Activated T-cell treated with anti-CD3 and anti-CD28 coated beads, Interleukin-2, amount 50 U/mL, for 48 hours (primary cell): ENCODE measurements around the gene CLIC3.

ENCODE experiments used
- DNase-seq, 2 experiments: peaks; one replicate each; pipeline ENCODE4 v3.0.0-alpha.2; 2020

The CLIC3 gene

DNA sequence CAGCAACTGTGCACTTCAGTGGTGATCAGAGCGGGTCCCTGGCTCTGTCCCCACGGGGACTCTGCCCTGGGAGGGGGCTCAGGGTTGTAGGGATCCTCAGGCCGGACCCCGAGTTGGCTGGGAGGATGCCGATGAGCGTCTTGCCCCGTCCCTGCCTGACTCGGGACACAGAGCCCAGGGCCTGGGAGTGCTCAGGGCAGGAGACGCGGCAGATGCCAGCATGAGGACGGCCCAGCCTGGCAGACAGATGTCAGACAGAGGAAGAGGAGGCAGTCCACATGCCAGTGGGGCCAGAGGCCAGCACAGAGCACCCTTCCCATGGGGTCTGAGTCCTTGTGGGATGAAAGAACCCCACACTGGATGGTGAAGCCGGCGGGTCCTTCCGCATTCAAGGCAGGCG is 33.0 kb downstream of the CLIC3 start:
- DNase-seq = no peak

DNA sequence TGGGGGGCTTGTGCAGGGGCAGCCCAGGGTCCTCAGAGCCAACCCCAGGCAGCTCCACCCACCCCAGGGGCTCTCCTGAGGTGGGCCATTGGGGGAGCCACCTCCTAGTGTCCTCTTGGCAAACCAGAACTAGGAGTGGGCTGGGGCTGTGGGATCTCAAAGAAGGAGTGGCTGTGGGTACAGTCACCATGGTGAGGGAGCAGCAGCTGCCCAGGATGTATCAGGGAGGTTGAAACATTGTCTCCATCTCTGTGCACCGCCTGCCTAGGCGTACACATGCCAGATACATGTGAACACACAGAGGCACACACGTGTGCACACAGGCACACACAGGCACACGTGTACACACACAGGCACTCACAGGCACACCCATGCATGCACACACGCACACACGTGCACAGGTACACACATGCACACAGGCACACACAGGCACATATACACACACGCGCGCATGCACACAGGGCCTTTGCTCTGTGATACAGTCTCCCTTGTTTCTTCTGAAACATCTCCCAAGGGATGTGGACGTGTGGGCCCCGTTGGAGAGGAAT is 33.6 kb downstream of the CLIC3 start:
- DNase-seq = no peak

DNA sequence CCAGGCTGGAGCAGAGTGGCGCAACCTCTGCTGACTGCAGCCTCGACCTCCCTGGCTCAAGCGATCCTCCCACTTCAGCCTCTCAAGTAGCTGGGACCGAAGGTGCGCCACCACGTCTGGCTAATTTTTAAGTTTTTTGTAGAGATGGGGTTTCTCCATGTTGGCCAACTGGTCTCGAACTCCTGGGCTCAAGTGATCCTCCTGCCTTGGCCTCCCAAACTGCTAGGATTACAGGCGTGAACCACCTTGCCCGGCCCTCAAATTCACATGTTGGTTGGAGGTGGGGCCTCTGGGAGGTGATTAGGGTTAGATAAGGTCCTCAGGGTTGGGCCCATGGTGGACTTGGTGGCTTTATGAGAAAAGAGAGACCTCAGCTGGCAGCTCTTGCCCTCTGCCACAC is 34.2 kb downstream of the CLIC3 start:
- no peak for DNase-seq

DNA sequence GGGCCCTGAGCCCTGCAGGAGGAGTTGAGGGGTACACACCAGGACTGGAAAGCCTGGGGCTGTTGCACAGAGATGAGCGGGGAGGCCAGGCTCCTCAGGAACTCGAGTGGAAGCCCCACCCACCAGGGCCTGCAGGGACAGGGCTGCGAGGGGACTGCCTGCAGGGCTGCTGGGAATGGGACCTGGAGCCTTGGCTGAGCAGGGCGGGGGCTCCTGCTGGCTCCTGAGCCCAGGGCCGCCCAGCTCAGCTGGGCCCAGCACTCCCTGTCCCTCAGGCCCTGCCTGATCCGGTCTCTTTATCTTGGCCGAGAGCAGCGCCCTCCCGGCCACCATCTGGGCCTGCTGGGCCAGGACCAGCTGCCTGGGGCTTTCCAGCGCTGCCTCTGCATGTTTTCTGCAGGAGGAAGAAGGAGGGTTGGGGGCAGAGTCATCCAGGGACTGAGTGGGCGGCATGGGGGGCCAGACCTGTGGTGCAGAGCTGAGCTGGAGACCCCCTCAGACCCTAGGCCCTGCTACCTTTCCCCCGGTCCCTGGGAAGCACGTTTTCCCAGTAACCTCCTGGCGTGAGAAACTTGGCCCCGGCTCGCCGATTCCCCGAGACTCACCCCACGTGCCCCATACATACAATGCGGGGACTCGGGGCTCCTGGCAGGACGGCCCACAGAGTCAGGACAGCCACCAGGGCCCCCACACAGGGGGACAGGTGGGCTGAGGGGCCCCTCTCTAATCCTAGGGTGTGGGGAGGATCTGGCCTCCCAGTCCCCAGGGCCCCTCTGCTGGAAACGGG is 34.9 kb downstream of the CLIC3 start:
- DNase-seq = no peak

DNA sequence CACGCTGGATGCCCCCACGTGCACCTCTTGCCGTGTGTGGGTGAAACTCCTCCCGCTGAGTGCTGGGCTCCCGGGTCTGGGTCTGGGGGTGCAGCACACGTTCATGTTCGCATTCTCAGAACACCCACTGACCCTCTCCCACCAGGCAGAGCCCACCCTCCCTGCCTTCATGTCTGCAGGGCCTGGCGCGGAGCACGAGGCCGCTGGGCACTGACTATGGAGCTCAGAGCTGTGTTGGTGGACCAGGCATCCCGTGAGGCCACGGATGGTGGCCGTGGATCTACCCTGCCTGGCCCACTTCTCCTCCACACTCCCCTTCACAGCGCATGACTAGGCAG is 35.5 kb downstream of the CLIC3 start:
- no peak for DNase-seq

DNA sequence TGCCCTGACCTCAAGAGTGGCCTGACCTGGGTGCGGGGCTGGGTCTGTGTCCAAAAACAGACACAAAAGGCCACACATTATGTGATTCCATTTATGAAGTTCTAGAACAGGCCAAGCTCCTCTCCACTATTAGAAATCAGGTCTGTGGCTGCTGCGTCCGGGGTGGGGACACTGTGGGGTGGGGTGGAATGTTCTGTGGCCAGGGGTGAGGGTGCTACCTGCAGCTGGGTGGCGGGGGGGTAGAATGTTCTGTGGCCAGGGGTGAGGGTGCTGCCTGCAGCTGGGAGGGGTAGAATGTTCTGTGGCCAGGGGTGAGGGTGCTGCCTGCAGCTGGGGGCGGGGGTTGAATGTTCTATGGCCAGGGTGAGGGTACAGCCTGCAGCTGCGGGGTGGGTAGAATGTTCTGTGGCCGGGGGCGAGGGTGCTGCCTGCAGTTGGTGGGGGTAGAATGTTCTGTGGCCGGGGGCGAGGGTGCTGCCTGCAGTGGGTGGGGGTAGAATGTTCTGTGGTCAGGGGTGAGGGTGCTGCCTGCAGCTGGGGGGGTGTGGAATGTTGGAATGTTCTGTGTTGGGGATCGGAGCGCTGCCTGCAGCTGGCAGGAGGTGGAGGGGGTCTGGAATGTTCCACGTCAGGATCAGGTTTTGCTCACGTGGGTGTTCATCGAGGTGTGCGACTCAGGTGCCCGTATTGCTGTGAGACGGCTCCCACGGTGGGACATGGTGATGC is 36.0 kb downstream of the CLIC3 start:
- no peak for DNase-seq

DNA sequence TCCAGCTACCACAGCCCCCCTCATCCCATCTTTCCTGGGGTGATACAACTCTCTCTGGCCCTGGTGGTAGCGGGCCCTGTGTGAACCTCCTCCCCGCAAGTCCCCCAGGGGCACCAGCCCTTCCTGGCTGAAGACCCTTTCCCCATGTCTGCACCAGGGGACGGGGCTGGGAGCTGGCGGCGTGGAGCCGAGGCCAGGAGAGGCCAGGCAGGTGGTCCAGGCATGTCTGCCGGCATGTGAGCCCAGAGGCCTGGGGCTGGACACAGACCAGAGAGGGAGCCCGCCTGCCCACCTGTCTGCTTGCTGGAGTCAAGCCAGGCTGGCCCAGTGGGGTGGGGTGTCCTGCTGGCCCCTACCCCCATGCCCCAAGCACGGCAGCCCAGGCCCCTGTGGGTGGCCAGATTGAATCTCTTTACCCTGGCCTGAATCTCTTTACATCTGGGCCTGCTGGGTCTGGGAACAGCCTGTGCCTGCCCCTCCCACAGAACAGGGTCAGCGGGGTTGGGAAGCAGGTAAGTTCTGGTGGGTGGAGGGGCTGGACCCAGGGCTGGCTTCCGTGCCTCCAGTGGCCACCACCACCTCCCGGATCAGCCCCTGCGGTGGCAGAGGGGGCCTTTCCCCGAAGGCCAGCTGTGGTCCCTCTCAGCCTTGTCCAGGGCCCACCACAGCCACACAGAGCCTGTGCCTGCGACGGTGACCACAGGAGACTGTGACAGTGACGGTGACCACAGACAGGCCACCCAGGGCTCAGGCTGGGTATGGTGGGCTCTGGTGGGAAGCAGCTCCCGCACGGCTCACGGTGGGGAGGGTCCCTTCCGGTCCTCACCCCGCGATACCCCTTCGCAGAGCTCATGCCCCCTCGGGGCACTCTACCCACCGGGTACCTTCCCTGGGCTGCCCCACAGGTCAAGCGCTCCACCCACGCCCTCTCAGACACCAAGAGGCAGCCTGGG is 37.2 kb downstream of the CLIC3 start:
- DNase-seq = no peak

DNA sequence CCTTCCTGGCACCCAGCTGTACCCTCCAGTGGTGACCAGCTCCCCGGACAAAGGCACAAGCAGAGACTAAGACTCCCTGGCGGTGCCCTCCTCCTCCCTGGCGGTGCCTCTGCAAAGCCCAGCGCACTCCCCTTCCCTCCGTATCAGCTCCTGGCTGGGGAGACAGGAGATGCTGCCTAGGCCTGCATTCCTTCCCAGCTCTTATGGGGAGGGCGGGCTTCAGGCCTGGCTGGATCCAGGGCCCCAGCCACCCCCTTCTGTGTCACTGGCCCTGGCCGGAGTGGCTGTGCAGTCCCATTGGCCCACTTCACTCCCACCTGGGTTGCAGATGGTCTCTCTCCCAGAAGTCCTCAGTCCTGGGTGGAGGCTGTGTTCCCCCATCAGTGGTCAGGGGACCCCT is 37.9 kb downstream of the CLIC3 start:
- DNase-seq = no peak

DNA sequence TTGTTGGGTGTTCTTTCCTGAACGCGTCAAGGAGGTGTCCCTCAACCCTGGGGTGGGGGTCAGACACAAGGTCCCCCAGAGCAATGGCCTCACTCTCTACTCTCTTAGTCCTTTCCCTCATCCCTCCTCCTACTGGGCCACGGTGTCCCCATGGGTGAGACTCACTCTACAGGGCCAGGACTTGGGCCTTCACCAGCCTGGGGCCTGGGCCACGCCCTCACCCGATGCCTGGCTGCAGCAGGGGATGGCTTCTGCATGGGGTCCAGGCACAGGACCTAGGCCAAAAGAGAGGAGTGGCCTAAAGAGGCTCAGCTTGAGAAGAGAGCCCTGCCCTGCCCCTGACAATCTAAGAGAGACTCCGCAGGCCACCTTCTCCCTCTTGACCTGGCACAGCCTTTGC is 38.5 kb downstream of the CLIC3 start:
- no peak for DNase-seq

DNA sequence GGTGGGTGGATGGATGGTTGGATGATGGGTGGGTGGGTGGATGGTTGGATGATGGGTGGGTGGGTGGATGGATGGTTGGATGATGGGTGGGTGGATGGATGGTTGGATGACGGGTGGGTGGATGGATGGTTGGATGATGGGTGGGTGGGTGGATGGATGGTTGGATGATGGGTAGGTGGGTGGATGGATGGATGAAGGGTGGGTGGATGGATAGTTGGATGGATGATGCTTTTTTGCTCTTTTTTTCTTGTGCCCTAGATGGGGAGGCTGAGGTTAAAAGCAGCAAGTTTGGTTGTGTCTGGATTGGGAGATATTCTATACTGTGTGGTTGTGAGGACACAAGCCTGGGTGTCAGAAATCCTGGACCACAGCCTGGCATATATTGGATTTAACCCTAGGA is 38.9 kb downstream of the CLIC3 start:
- no peak for DNase-seq

DNA sequence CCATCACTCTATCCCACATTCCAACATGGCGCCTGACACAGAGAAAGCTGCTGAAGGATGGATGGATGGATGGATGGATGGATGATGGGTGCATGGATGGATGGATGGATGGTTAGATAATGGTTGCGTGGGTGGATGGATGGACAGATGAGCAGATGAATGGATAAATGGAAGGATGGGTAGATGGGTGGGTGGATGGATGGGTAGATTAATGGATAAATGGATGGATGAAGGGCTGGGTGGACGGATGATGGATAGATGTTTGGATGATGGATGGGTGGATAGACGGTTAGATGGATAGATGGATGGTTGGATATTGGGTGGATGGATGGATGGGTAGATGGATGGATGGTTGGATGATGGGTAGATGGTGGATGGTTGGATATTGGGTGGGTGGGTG is 39.8 kb downstream of the CLIC3 start:
- DNase-seq = no peak

DNA sequence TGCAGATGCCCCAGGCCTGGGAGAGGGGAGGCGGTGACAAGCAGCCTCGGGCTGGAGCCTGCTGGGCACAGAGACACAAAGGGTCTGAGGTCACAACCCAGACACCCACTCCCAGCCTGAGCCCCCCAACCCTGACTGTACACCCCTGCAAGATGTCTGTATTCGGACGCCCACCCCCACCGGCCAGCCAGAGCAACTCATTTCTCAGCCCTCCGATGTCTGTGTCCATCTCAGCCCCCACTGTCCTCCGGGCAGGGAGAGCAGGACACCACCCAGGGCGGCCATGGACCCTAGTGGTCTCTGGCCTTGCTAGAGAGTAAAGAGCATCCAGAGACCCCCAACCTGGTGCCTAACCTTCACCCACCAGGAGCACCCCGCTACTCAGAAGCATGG is 40.4 kb downstream of the CLIC3 start:
- DNase-seq = no peak

DNA sequence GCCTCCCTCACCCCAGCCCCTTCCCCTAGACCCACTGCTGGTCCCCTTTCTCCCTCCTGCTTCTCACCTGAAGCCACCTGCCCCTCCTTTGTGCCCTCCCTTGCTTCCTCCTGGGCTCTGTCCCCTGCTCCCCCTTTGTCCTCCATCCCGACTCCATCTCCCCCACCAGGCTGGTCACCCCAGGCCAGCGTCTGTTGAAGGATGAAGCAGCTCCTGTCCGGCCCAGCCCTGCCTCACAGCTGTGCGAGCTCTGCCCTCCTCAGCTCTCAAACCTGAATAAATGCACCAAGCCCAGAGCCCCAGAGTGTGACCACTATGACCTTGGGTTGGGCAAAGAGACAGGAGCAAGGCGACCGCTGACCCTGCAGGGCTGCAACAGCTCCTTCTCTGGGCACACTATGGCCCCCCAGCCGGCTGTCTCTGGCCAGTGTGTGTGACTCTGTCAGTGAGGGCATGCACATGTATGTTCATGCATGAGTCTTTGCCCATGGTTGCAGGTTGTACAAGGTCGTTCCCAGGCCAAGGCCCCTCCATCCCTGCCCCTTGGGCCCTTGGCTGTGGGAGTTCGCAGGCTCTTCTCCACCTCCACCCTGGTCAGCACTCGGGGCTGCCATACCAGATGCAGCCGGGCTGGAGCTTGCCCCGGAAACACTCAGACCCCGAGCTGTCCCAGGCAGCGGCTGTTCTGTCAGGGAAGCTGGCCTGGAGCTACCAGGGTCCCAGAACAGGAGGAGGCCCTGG is 41.0 kb downstream of the CLIC3 start:
- no peak for DNase-seq

DNA sequence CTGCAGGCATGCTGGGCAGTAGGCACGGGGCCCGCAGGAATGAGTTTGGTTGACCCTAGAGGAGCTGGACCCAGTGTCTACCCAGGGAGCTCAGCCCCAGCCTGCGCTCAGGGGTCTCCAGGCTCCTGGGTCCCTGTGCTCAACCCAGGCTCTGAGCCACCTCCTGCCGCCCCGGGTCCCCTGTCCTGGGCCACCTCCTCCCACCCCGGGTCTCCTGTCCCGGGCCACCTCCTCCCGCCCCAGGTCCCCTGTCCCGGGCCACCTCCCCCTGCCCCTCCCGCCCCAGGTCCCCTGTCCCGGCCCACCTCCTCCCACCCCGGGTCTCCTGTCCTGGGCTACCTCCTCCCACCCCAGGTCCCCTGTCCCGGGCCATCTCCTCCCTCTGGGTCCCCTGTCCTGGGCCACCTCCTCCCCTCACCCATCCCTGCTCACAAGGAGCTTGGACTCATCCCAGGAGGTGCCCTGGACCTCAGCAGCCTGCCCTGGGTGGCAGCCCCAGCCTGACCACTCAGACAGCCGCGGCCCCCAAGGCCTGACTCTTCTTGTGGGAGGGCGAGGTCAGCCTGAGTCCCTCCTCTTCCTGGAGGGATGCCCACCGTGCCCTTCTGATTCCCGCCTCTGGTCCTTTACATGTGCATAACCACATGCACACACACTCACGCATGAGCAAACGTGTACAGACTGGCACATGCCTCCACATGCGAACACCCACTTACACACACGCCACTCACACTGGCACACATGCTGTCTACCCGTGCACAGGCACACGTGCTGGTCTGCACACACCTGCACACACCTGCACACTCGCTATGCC is 41.9 kb downstream of the CLIC3 start:
- no peak for DNase-seq

DNA sequence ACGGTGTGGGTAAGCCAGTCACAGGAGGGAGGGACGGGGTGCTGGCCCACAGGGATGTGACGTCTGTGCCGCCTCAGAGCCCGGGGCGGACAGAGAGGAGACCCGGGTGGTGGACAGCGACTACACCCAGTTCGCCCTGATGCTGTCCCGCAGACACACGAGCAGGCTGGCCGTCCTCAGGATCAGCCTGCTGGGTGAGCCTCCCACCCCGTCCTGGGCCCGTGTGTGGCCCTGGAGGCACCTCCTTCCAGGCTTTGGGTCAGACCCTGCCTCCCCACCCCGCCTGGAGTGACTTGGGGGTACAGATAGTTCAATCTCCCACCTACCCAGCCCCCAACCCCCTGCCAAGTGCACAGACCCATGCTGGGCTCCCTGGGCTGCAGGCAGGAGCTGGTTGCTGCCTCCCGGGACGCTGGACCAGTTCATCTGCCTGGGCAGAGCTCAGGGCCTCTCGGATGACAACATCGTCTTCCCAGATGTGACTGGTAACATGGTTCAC is 42.5 kb downstream of the CLIC3 start:
- no peak for DNase-seq

DNA sequence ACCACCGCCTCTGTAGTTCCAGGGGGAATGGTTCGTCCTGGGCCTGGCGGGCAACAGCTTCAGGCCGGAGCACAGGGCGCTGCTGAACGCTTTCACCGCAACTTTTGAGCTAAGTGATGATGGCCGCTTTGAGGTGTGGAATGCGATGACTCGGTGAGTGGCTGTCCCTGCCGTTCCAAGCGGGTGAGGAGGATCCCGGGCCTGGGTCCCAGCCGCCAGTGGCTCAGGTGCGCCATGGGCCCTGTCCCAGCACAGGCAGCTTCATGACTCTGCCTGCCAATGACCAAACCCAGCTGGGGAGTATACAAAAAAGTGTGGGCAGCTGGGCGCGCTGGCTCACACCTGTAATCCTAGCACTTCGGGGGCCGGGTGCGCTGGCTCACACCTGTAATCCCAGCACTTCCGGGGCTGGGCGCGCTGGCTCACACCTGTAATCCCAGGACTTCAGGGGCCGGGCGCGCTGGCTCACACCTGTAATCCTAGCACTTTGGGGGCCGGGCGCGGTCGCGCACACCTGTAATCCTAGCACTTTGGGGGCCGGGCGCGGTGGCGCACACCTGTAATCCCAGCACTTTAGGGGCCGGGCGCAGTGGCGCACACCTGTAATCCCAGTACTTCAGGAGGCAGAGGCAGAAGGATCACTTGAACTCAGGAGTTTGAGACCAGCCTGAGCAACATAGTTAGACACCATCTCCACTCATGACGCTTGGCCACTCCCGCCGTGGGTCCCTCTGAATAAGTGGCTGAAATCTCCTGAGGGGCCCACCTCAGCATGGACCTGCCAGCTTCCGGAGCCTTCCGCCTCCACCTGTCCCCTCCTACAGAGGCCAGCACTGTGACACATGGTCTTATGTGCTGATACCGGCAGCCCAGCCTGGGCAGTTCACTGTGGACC is 43.2 kb downstream of the CLIC3 start:
- DNase-seq = no peak

DNA sequence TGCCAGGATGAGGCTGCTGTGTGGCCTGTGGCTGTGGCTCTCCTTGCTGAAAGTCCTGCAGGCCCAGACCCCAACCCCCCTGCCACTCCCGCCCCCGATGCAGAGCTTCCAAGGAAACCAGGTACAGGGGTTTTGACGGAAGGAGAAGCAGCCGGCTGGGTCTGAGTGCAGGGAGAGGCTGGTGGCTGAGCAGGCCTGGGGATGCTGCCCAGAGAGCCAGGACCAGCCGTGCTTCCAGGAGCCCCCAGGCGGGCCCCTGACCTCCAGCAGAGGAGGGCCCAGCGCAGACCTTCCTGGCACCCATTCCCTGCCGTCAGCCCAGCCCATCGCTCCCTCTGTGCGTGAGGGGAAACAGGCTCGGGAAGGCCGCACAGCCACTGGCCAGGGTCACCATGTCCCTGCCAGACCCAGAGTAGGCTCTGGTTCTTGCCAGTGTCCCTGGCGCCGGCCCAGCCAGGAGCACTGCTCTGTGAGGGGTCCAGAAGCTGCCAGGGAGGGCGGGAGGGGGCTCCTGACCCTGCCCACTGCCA is 44.0 kb downstream of the CLIC3 start:
- no peak for DNase-seq

DNA sequence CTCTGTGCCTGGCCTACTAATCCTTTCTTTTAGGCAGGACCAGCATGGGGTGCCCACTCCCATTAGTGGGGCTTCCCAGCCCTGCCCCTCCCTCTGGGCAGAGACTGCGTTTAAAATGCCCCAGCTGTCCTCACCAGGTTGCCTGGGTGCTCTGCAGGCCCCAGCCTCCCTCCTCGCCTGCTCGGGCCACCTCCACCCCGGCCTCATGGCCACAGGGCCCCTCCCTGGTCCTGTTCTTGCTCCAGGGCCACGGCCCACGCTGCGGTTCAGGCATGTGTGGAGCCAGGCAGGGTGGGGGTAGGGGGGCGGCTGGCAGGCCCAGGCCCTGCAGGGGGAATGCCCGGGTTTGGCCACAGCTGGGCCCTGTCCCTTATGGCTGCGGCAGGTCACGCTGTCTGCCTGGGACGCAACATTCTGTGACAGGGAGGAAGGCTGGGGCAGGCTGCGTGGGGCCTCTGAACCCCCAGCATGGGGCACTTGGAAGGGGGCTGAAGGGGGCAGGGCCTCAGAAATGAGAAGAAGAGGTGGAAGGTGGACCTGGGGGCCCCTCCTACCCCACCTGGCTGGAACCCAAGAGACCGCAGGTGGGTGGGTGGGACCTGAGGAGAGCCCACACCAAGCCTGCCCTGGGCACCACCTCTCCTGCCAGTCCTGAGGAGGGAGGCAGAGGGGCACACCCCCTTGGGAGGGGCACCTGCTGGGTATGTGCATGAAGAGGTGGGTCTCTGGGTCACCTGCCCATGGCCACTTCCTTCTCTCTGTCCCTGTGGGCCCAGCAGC is 44.6 kb downstream of the CLIC3 start, which contains the start of gene LCN12:
LCN12 (plus strand) TSS at position 733 of the 780 bp plus-strand sequence. CDS start 55 bp downstream, outside the sequence.
- DNase-seq = no peak

DNA sequence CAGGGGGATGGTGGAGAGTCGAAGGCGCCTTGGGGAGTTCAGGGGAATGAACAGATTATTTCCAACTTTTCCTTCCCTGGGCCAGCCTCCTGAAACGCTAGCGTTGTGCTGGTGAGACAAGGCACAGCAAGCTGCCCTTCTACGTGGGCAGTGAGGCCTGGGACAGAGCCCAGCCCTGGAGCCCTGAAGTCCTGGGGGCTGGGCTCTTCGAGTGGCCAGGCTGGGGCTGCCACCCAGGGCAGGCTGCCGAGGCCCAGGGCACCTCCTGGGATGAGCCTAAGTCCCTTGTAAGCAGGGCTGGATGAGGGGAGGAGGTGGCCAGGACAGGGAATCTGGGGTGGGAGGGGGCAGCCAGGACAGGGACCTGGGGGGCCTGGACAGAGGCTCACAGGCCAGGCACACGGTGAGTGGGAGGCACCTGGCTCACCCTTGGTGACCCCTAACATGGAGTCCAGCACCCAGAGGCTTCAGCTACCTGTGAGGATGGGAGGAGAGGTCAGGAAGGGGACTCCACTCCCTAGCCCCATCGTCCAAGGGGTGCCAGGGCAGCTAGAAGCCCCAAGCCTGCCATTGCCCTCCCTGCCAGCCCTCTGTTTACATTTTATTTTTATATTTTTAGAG is 45.6 kb downstream of the CLIC3 start:
- no peak for DNase-seq
